IMR-90 (cell line): ENCODE results near the gene ME2. TPM values are rescaled to one million over a fixed set of nuclear protein-coding genes. Genes with fewer than 3 reads are reported as not detected.

Experiments
- ATAC-seq: fragments of 200-7000 bp; cut with Tn5 transposase; 2 replicates; pipeline ENCODE4 v1.9.1; 2020; ENCODE audit warnings: low read depth, mild to moderate bottlenecking, moderate library complexity
- BruUV-seq: library from RNA; stranded (reverse); fragments of 400-500 nt; replicated peaks from 2 replicates; lab custom pipeline; 2021; lab: Mats Ljungman, UMichigan
- CTCF ChIA-PET: fragments of 300-600 bp; formaldehyde crosslinking; extraction: SDS; loops from one replicate; lab custom pipeline; 2021; ENCODE audit warnings: antibody characterized with exemption; lab: Yijun Ruan, JAX
- POLR2A ChIA-PET: fragments of 300-600 bp; sonication (Branson Sonifier 250); formaldehyde crosslinking; loops from one replicate; lab custom pipeline; 2022; ENCODE audit warnings: antibody characterized with exemption; ENCODE audit not compliant: unreplicated experiment; lab: Charles Lee
- DNase-seq: peaks from one replicate; pipeline ENCODE4 v3.0.0; 2013
- H2AFZ ChIP-seq: replicated peaks from 2 replicates; pipeline ENCODE3; 2013; ENCODE audit warnings: low read length, mild to moderate bottlenecking; ENCODE audit not compliant: poor library complexity
- H2AK5ac ChIP-seq: 2 replicates; pipeline ENCODE4 v1.6.1; 2013; ENCODE audit warnings: low read depth, low read length, inconsistent platforms
- H2AK9ac ChIP-seq: replicated peaks from 2 replicates; pipeline ENCODE3; 2013; ENCODE audit warnings: mild to moderate bottlenecking, low read depth, low read length, moderate library complexity; ENCODE audit not compliant: poor library complexity
- H2BK120ac ChIP-seq: 2 replicates; pipeline ENCODE4 v1.6.1; 2013; ENCODE audit warnings: low read depth, low read length, inconsistent platforms
- H2BK15ac ChIP-seq: 3 replicates; pipeline ENCODE4 v1.6.1; 2013; ENCODE audit warnings: low read depth, low read length, inconsistent platforms
- H2BK20ac ChIP-seq: 2 replicates; pipeline ENCODE4 v1.6.1; 2013; ENCODE audit warnings: low read depth, mild to moderate bottlenecking, inconsistent platforms, low read length, moderate library complexity
- H2BK5ac ChIP-seq: 2 replicates; pipeline ENCODE4 v1.6.1; 2013; ENCODE audit warnings: mild to moderate bottlenecking, low read depth, low read length, inconsistent platforms; ENCODE audit not compliant: poor library complexity, severe bottlenecking
- H3K14ac ChIP-seq: replicated peaks from 2 replicates; pipeline ENCODE4 v1.6.1; 2013; ENCODE audit warnings: low read depth, low read length, inconsistent platforms
- H3K18ac ChIP-seq: 2 replicates; pipeline ENCODE4 v1.6.1; 2013; ENCODE audit warnings: low read depth, low read length, control low read depth
- H3K23ac ChIP-seq: 2 replicates; pipeline ENCODE4 v1.6.1; 2013; ENCODE audit warnings: low read depth, low read length, inconsistent platforms
- H3K27ac ChIP-seq: 2 replicates; pipeline ENCODE4 v1.5.1; 2013; ENCODE audit warnings: mild to moderate bottlenecking, control low read depth, low read length; ENCODE audit not compliant: insufficient read depth
- H3K27me3 ChIP-seq: 2 replicates; pipeline ENCODE4 v1.6.1; 2013; ENCODE audit warnings: low read length; ENCODE audit not compliant: control insufficient read depth, insufficient read depth
- H3K36me3 ChIP-seq: 2 replicates; pipeline ENCODE4 v1.6.1; 2013; ENCODE audit warnings: low read length, mixed read lengths; ENCODE audit not compliant: control insufficient read depth, insufficient read depth
- H3K4ac ChIP-seq: 2 replicates; pipeline ENCODE4 v1.6.1; 2013; ENCODE audit warnings: low read depth, low read length, inconsistent platforms
- H3K4me1 ChIP-seq: 2 replicates; pipeline ENCODE4 v1.6.1; 2013; ENCODE audit warnings: low read length, mixed read lengths; ENCODE audit not compliant: control insufficient read depth, insufficient read depth
- H3K4me2 ChIP-seq: 2 replicates; pipeline ENCODE4 v1.6.1; 2013; ENCODE audit warnings: low read depth, mild to moderate bottlenecking, control low read depth, low read length, moderate library complexity
- H3K4me3 ChIP-seq: 2 replicates; pipeline ENCODE4 v1.5.1; 2013; ENCODE audit warnings: low read depth, mild to moderate bottlenecking, control low read depth, low read length, moderate library complexity; ENCODE audit not compliant: insufficient read depth
- H3K56ac ChIP-seq: 2 replicates; pipeline ENCODE4 v1.6.1; 2013; ENCODE audit warnings: low read length, inconsistent platforms; ENCODE audit not compliant: insufficient read depth; ENCODE audit errors: extremely low read depth
- H3K79me1 ChIP-seq, 2 experiments: 2 replicates each; pipeline ENCODE4 v1.6.1; 2013; ENCODE audit warnings: low read length in 2 of 2, inconsistent platforms in 1 of 2, low read depth in 1 of 2
- H3K9ac ChIP-seq: 2 replicates; pipeline ENCODE4 v1.6.1; 2013; ENCODE audit warnings: low read depth, low read length, control low read depth
- H3K9me1 ChIP-seq: 2 replicates; pipeline ENCODE4 v1.6.1; 2013; ENCODE audit warnings: low read length, inconsistent platforms; ENCODE audit not compliant: insufficient read depth
- H3K9me3 ChIP-seq: 2 replicates; pipeline ENCODE4 v1.6.1; 2013; ENCODE audit warnings: low read length; ENCODE audit not compliant: control insufficient read depth, insufficient read depth
- H4K20me1 ChIP-seq: 2 replicates; pipeline ENCODE4 v1.6.1; 2013; ENCODE audit warnings: low read length, inconsistent platforms; ENCODE audit not compliant: insufficient read depth
- H4K5ac ChIP-seq: 2 replicates; pipeline ENCODE4 v1.6.1; 2013; ENCODE audit warnings: mild to moderate bottlenecking, low read depth, low read length, control low read depth
- H4K8ac ChIP-seq, 2 experiments: 2 replicates each; pipeline ENCODE4 v1.6.1; 2013; ENCODE audit warnings: low read depth in 2 of 2, low read length in 2 of 2, control low read depth in 1 of 2, inconsistent platforms in 1 of 2
- H4K91ac ChIP-seq: 2 replicates; pipeline ENCODE4 v1.6.1; 2013; ENCODE audit warnings: low read depth, low read length, inconsistent platforms; ENCODE audit not compliant: insufficient read depth
- BHLHE40 ChIP-seq: fragments of 150-350 bp; IDR thresholded peaks from 2 replicates; pipeline ENCODE4 v1.6.1; 2016; ENCODE audit warnings: mild to moderate bottlenecking, low read depth, low read length
- CEBPB ChIP-seq: IDR thresholded peaks from 2 replicates; pipeline ENCODE4 v1.6.1; 2012; ENCODE audit warnings: low read depth, low read length, improper control_type of control experiment
- CTCF ChIP-seq: conservative IDR thresholded peaks from 2 replicates; pipeline ENCODE4 v1.5.1; 2012; ENCODE audit warnings: mild to moderate bottlenecking, low read depth, low read length, improper control_type of control experiment
- ELK1 ChIP-seq: fragments of 150-350 bp; IDR thresholded peaks from 2 replicates; pipeline ENCODE4 v1.6.1; 2016; ENCODE audit warnings: low read depth, mild to moderate bottlenecking, low read length, moderate library complexity, borderline replicate concordance
- FOS ChIP-seq: fragments of 150-350 bp; IDR thresholded peaks from 2 replicates; pipeline ENCODE4 v1.6.1; 2016; ENCODE audit warnings: low read depth, low read length
- MAFK ChIP-seq: IDR thresholded peaks from 2 replicates; pipeline ENCODE4 v1.6.1; 2012; ENCODE audit warnings: low read depth, low read length, improper control_type of control experiment
- MAZ ChIP-seq: IDR thresholded peaks from 2 replicates; pipeline ENCODE4 v1.6.1; 2012; ENCODE audit warnings: low read depth, mild to moderate bottlenecking, low read length, improper control_type of control experiment, moderate library complexity, borderline replicate concordance
- MXI1 ChIP-seq: IDR thresholded peaks from 2 replicates; pipeline ENCODE4 v1.6.1; 2012; ENCODE audit warnings: low read depth, mild to moderate bottlenecking, low read length, moderate library complexity, borderline replicate concordance
- POLR2A ChIP-seq: IDR thresholded peaks from 2 replicates; pipeline ENCODE4 v1.6.1; 2012; ENCODE audit warnings: mild to moderate bottlenecking, low read depth, low read length
- RAD21 ChIP-seq: IDR thresholded peaks from 2 replicates; pipeline ENCODE4 v1.6.1; 2012; ENCODE audit warnings: low read length, improper control_type of control experiment
- SMC3 ChIP-seq: fragments of 150-350 bp; IDR thresholded peaks from 2 replicates; pipeline ENCODE4 v1.6.1; 2016; ENCODE audit warnings: low read depth, mild to moderate bottlenecking, antibody characterized with exemption, low read length, moderate library complexity
- USF2 ChIP-seq: fragments of 150-350 bp; IDR thresholded peaks from 2 replicates; pipeline ENCODE4 v1.6.1; 2017; ENCODE audit warnings: mild to moderate bottlenecking, antibody characterized with exemption, low read length, low read depth
- WGBS, 2 experiments: methylation state at CpG; one replicate each; pipeline versions ENCODE4 v1.1.5 to v1.1.7; 2013; ENCODE audit warnings: missing lambda C conversion rate in 2 of 2; ENCODE audit not compliant: insufficient read length in 1 of 2; ENCODE audit errors: extremely low coverage in 2 of 2; 5-methylcytosine and 5-hydroxymethylcytosine counted together
- dilution Hi-C: fragments of 300-500 bp; cut with HindIII; formaldehyde crosslinking; loops from one replicate; pipeline ENCODE4 v1.14.3; 2018; ENCODE audit warnings: low sequenced_read_pairs; ENCODE audit not compliant: unreplicated experiment
- in situ Hi-C: fragments of 300-500 bp; cut with MboI; formaldehyde crosslinking; loops from 3 replicates; pipeline ENCODE4 v1.14.3; 2019; ENCODE audit warnings: low sequenced_read_pairs, inconsistent platforms, mixed read lengths
- intact Hi-C: fragments of 100-400 bp; cut with micrococcal nuclease; formaldehyde crosslinking; loops from 2 replicates; pipeline ENCODE4 v1.10.0; 2022
- polyA plus RNA-seq, 3 experiments: library from polyadenylated mRNA; depleted of rRNA; stranded (reverse); fragments of >200 nt; gene quantifications; 2 replicates each; pipeline ENCODE4 v1.2.3, GENCODE V29; 2012; ENCODE audit warnings: low replicate concordance in 1 of 3
- total RNA-seq: library from RNA; depleted of rRNA; stranded (reverse); fragments of >200 nt; gene quantifications from 2 replicates; pipeline ENCODE4 v1.2.3, GENCODE V29; 2012

The ME2 gene
- total and polyA plus RNA-seq, 2 of the 4 experiments (the other 2 are of a cell fraction): 29.7 to 32.6 TPM

- H2BK5ac ChIP-seq: no peak overlapping the region
- no CpG with 5 or more reads among the region's 2 CpGs for WGBS, 2 experiments
- no peak overlapping the region for H3K56ac ChIP-seq
- H4K5ac ChIP-seq: no peak overlapping the region
- H3K14ac ChIP-seq: no peak overlapping the region
- H2AK5ac ChIP-seq: no peak overlapping the region
- H3K27me3 ChIP-seq: peaks cover 3% of the 10 kb centered on the region
- no peak overlapping the region for H2AFZ ChIP-seq
- no peak for ATAC-seq
- CTCF ChIA-PET: interaction anchor here (0.7 kb wide), 1 partner anchor 12 kb away, joined by 5 read pairs; no protein-coding TSS in a partner anchor
- intact Hi-C loops (no loop called here), dilution Hi-C loops (no loop called here), in situ Hi-C loops (no loop called here)
- POLR2A ChIA-PET: no interaction called here
- H3K27ac ChIP-seq: no peak overlapping the region
- no peak overlapping the region for H3K9ac ChIP-seq
- no peak overlapping the region for H3K18ac ChIP-seq
- H4K91ac ChIP-seq: no peak overlapping the region
- H3K23ac ChIP-seq: no peak overlapping the region
- H4K20me1 ChIP-seq: no peaks in the 10 kb centered on the region
- no peak for TF ChIP-seq MAFK
- no peak for TF ChIP-seq MXI1
- no peak for TF ChIP-seq BHLHE40
- TF ChIP-seq FOS: no peak
- no peak for TF ChIP-seq CEBPB
- no peak for TF ChIP-seq ELK1
- TF ChIP-seq USF2: no peak
- TF ChIP-seq MAZ: no peak
- TF ChIP-seq CTCF: no peak
- TF ChIP-seq SMC3: no peak
- TF ChIP-seq RAD21: no peak
- TF ChIP-seq POLR2A: no peak
- no peaks in the 10 kb centered on the region for H3K9me3 ChIP-seq
- no peak overlapping the region for H4K8ac ChIP-seq
- H3K4me1 ChIP-seq: no peaks in the 10 kb centered on the region
- no peaks in the 10 kb centered on the region for H3K36me3 ChIP-seq
- H3K9me1 ChIP-seq: no peaks in the 10 kb centered on the region
- H3K79me1 ChIP-seq: no peaks in the 10 kb centered on the region
- no peak overlapping the region for H2BK120ac ChIP-seq
- no peak overlapping the region for H3K4me3 ChIP-seq
- no peak overlapping the region for H2BK15ac ChIP-seq
- H2AK9ac ChIP-seq: no peak overlapping the region
- no TSS peak for BruUV-seq
- no peak overlapping the region for H2BK20ac ChIP-seq
- H3K4me2 ChIP-seq: no peak overlapping the region
- DNase-seq: no peak
- no peak overlapping the region for H3K4ac ChIP-seq
Observed at GRCh38 chr18:50839341-50839740, 39.6 kb upstream of the ME2 start.
